ENCODE data around the gene MRPL36.
"Not testable (repeated sequence)": the region's sequence is repeated elsewhere in the genome, so short reads cannot be mapped to it uniquely, and the experiment has no call there.

The MRPL36 gene

GRCh38 chr5:1832511-1833250 is 33.0 kb upstream of the MRPL36 start:
- DNase-seq = no peak

DNA sequence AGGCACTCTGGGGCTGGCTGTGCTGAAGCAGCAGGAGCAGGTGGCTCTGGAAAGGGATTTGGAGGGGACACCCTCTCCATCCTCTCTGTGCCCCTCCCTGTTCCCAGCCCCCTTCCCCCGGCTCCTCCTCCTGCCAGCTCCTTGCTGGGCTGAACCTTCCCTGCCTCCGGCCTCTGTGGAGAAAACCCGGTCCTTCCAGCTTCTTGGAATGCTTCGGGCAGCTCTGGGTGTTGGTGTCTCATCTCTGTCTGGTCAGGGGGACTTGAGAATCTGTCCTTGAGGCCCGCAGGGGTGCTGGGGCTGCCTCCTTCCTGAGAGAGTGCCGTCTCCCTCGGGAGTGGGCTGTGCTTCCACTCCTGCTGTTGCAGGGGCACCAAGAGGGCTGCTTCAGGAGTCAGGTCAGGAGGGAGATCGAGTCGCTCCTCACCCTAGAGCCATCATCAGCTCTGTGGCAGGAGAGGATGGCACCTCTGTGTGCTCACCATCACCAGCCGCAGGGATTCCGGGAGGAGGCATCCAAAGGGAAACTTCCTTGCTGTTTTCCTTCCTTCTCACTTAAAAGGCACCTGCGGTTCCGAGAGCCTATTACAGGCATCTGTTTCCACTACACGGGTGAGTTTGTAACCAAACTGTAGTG is 32.2 kb upstream of the MRPL36 start:
- no peak for DNase-seq

- DNase-seq = no peak
These were observed 31.6 kb upstream of the MRPL36 start for GRCh38 chr5:1831257-1831656.

DNA sequence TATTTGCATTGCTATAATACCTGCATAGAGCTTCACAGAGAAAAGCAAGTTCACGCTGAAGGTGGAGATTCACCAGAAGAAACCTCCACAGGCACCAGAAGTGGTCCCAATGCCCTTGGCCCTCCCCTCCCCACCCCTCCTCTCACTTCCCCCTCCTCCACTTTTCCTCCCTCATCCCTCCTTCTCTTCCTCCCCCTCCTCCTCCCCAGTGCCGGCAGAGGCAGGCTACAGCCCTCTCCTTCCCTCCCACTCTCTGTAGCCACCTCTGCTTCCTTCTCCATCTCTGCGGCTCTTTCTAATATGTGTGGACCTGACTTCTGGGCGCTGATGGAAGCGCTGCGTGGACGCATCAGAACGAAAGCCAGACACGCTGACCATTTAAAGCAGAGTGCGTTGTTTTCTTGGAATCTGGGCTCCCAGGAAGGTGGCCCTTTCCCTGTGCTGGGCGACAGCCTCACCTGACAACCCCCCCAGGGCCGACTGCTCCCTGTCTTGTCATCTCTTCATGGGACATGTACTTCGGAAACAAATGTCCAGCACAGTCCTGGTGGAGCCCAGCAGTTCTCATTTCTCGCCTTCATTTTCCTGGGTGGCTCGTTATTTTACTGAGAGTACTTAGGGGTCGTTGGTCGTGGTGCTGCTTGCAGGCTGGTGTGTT is 31.1 kb upstream of the MRPL36 start:
- DNase-seq = no peak

- no peak for DNase-seq
These were observed 28.3 kb upstream of the MRPL36 start for GRCh38 chr5:1827886-1828397.

DNA sequence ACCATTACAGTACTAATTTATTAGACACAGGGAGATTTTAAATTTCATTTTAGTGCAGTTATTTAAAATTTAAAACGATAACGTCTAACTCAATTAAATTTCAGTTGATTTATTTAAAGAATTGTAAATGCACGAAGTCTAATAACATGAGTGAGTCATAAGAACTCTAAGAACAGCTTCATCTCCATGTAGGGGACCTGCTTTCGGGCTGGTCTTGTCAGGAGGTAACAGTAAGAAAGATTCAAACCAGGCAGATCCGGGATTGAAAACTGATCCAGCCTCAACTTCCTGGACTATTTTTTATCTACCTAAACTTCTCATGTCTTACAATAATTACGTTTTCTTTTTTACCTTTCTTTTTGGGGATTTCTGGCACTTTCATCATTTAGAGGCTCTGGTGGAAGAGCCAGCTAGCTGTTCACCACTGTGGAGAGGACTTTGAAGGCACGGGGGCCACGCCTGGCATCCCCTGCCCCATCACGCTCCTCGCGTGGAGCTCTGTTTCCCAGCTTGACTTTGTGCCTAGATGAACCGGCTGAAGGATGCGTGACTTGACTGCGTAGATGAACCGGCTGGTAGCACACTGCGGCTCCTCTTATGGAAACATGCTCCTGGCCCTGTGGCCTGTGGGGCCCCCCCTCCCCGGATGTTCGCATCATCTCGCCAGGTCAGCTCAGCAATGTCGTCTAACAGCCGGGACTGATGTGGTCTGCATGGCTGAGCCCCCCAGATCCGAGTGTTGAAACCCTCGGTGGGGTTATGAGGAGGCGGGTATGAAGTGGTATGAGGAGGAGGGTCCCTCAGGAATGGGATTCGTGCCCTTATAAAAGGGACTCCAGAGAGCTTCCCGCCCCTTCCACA is 27.6 kb upstream of the MRPL36 start:
- DNase-seq = no peak

DNA sequence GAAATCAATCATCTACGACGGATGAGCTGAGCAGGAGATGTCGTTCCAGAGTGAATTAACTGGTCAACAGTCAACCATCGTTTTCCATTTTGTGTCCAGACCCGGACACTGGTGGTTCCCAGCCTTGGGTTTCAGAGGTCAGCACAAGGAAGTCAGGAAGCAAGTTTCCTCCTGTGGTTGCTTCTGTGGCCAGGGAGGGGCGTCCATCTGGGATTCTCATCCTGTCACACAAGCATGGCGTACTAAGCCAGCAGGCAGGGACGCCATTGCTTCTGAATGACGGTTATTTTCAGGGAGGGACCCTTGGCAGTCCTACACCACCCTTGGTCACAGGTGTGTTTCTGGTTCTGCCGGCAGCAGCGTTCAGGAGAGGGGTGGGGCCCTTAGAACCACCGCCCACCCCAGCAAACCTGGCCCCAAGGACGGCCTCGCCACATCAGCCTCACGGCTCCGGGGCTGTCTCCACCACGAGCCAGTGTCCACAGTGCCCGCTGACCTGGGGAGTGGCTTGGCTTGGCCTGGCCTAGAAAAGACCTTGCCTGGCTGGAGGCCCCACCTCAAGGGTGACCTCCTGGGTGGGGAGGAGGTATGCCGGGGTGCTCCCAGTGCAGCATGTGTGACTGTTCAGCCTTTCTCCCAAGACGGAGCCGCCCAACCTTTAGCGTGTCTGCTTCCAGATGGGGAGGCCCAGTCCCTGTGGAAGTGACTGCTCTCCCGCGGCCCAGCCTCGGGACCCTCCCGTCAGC is 26.8 kb upstream of the MRPL36 start:
- no peak for DNase-seq

- DNase-seq = no peak
These were observed 25.5 kb upstream of the MRPL36 start for GRCh38 chr5:1824903-1825841.

DNA sequence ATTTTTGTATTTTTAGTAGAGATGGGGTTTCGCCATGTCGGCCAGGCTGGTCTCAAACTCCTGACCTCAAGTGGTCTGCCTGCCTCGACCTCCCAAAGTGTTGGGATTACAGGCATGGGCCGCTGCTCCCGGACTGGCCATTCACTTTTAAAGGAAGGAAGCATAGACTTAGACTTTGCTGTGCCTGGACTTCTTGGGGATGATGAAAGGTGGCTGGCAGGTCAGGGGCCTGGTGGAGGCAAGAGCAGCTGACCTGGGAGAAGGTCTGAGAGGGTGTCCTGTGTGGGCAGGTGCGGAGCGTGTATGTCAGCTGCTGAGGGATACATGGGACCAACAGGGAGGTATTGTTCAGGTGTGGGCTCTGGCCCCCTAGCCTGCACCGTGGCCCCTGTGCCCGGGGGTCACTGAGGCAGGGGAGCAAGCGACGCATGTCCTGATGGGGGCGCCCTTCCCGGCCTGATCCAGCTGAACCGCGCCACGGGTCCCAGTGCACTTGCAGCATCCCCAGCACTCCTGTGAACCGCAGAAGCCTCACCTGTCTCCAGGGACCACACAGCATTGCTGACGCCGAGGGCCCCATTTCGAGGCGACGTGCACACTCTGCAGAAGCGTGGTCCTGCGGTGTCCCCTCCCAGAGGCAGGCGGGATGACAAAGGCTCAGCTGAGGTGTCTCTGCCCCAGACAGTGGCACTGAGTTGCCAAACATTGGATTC is 24.6 kb upstream of the MRPL36 start:
- DNase-seq = no peak

DNA sequence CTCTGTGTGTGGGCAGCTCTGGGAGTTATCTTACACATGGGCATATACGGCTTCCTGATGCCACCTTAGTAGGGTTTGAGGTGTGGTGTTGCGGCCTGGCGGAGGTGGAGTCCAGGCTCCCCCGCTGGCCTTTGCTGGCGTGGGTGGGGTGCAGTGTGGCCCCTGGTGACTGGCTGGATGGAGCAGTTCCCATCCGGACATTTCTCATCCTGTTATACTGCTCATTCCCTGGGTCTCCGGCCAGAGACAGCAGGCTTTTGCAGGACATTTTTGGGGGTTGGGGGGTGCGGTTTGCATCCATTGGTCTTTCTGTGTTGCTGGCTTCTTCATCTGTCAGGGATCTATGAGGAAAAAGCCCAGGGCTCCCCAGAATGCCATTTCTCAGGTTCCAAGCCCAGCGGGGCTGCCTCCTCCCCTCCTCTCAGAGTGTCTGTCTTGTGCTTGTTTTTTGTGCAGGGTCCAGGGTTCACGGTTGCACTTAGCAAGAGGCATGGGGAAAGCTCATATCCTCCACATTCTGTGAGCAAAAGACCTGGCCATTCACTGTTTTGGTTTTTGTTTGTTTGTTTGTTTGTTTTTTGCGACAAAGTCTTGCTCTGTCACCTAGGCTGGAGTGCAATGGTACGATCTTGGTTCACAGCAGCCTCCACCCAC is 23.9 kb upstream of the MRPL36 start:
- no peak for DNase-seq

DNA sequence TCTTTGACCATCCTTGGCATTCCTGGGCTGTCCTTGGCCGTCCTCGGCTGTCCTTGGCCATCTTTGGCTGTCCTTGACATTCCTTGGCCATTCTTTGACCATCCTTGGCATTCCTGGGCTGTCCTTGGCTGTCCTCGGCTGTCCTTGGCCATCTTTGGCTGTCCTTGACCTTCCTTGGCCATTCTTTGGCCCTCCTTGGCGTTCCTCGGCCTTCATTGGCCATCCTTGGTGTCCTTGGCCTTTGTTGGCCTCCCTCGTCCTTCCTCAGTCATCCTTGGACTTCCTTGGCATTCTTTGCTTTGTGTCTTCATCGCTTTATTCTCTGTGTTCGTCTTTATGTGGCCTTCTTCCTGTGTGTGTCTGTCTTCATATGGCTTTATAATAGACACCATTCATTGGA is 22.2 kb upstream of the MRPL36 start:
- no peak for DNase-seq

- no peak for DNase-seq
These were observed 21.3 kb upstream of the MRPL36 start for GRCh38 chr5:1820926-1821325.

DNA sequence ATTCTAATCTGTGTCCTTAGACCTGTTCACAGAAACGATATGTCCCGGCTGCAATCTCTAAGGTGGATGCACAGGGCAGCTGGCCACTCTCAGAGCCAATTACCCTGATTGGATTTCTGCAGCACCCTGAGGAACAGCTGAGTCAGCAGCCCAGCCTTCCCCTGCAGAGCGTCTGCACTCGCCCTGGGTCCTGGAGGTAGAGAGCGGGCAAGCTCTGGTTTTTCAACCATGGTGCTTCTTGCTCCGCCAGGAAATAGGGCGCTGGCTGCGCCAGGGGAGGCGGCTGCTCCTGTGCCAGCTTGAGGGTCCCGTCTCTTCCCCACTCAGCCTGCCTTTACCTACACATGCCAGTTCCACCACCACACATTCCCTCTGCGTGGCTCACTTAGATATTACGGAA is 20.7 kb upstream of the MRPL36 start:
- no peak for DNase-seq

DNA sequence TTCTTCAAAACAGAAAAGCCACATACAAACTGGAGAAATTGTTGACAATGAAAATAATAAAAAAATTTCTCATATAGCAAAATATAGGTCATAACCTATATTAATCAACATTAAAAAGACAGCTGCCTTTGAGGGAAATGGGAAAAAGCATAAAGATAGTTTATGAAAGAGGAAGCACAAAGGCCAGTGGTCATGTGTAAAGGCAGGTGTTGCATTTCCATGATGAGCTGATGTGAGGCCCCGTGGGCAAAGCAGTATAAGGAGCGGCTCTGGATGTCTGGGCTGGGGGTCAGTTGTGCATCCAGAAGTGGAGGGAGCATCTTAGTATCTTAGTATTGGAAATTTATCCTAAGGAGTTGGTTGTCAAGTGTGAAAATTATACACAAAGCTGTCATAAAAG is 19.8 kb upstream of the MRPL36 start:
- DNase-seq = no peak

DNA sequence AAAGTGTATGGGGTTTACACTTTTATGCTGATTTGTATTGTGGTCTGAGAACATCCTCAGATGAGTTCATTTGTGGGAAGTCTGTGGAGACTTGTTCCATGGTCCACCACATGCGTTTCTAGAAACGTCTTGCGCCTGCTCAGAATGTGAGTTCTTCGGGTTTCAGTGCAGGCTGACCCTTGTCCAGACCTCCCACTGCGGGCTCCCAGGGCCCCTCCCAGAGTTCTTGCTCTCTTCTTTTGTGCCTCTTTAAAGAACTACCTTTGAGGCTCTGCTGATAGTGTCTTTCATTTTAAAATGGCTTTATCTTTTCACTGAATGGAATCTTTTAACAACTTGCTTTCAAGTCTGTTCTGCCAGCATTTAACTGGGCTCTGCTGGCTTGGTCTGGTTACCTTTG is 19.1 kb upstream of the MRPL36 start:
- no peak for DNase-seq

DNA sequence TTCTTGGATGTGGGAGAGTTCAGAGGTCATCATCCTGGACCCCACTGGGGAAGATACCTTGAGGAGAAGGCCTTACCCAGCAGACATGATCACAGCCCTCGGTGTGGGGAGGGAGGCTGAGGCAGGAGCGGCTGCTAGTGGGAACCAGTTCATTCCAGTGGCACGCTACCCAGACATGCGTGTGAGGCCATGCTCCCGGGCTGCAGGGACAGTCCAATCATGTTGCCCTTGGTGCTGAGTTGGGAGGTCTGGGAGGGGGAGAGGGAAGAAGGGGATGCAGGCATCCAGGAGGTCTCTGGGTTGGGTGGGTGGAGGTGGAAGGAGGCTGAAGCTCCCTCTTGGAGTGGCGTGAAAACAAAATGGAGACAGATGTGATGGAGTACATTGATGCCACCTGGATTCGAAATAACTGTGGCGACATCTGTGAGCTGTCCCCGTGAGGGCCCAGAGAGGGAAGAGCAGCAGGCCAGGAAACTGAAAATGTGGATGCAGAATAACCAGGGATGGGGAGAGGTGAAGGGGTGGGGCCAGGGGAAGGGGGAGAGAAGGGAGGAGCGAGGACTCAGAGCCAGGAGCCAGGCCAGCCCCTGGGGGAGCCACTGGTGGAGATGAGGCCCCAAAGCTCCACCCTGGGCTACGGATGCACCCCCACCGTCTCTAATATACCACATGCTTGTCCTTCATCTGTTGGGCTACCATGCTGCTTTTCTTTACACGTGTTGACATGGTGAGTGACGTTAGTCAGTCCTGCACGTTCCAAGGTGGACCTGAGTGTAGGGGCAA is 17.8 kb upstream of the MRPL36 start:
- no peak for DNase-seq

DNA sequence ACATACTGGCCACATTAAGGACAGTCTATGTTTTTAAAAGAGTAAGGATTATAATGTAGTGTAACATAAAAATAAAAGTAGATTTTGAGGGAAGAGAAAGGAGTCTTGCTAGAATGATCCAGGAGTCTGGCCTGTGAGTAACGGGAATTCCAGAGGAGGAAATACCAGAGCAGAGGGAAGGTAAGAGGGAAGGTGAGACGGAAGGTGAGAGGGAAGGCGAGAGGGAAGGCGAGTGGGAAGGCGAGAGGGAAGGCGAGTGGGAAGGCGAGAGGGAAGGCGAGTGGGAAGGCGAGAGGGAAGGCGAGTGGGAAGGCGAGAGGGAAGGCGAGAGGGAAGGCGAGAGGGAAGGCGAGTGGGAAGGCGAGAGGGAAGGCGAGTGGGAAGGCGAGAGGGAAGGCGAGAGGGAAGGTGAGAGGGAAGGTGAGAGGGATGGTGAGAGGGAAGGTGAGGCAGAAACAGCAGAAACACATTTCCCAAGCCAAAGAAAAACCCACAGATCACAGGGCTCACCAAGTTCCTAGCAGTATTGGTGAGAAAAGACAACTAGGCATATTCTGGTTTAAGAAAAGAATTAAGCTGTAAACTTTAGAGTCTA is 17.0 kb upstream of the MRPL36 start:
- not testable (repeated sequence) for DNase-seq
